H9 (cell line): Measurements from ENCODE around the gene SLC10A3. TPM values are rescaled to one million over a fixed set of nuclear protein-coding genes. Genes with fewer than 3 reads are reported as not detected.
A peak's percentile ranks its signal among the peaks of the same experiment; 100 is the strongest.

Experiments
- DNase-seq: peaks from one replicate; pipeline ENCODE4 v3.0.0-alpha.2; 2017
- H2AFZ ChIP-seq: one replicate; pipeline ENCODE4 v1.6.1; 2013; ENCODE audit warnings: mild to moderate bottlenecking, low read length, control low read depth, moderate library complexity
- H2AK5ac ChIP-seq: 2 replicates; pipeline ENCODE4 v1.6.1; 2013; ENCODE audit warnings: low read length, control low read depth, mixed read lengths; ENCODE audit not compliant: insufficient read length
- H2BK120ac ChIP-seq: one replicate; pipeline ENCODE4 v1.6.1; 2013; ENCODE audit warnings: low read depth, mild to moderate bottlenecking, low read length, control low read depth, inconsistent platforms; ENCODE audit not compliant: poor library complexity, severe bottlenecking
- H2BK12ac ChIP-seq: 2 replicates; pipeline ENCODE4 v1.6.1; 2013; ENCODE audit warnings: low read length, control low read depth, mixed read lengths, low read depth; ENCODE audit not compliant: insufficient read length
- H2BK15ac ChIP-seq: 2 replicates; pipeline ENCODE4 v1.6.1; 2013; ENCODE audit warnings: low read depth, low read length, control low read depth
- H2BK20ac ChIP-seq: one replicate; pipeline ENCODE4 v1.6.1; 2013; ENCODE audit warnings: low read depth, mild to moderate bottlenecking, low read length, control low read depth, inconsistent platforms; ENCODE audit not compliant: poor library complexity, severe bottlenecking
- H2BK5ac ChIP-seq: 2 replicates; pipeline ENCODE4 v1.6.1; 2013; ENCODE audit warnings: low read length, control low read depth, mixed read lengths; ENCODE audit not compliant: insufficient read length
- H3K14ac ChIP-seq: 2 replicates; pipeline ENCODE4 v1.6.1; 2013; ENCODE audit warnings: low read length, control low read depth; ENCODE audit not compliant: insufficient read depth
- H3K18ac ChIP-seq: 2 replicates; pipeline ENCODE4 v1.6.1; 2013; ENCODE audit warnings: low read depth, mild to moderate bottlenecking, mixed read lengths, low read length, control low read depth; ENCODE audit not compliant: insufficient read length
- H3K23ac ChIP-seq: 2 replicates; pipeline ENCODE4 v1.6.1; 2013; ENCODE audit warnings: low read length, control low read depth, mixed read lengths, low read depth; ENCODE audit not compliant: insufficient read length
- H3K23me2 ChIP-seq: 2 replicates; pipeline ENCODE4 v1.6.1; 2013; ENCODE audit warnings: low read depth, mild to moderate bottlenecking, mixed read lengths, low read length, control low read depth; ENCODE audit not compliant: insufficient read length, poor library complexity, severe bottlenecking
- H3K27ac ChIP-seq: 2 replicates; pipeline ENCODE4 v1.5.1; 2013; ENCODE audit warnings: low read length, control low read depth, mixed read lengths, low read depth; ENCODE audit not compliant: insufficient read length
- H3K27me3 ChIP-seq: 2 replicates; pipeline ENCODE4 v1.6.1; 2013; ENCODE audit warnings: low read length, control low read depth, inconsistent platforms; ENCODE audit not compliant: insufficient read depth
- H3K4ac ChIP-seq: 2 replicates; pipeline ENCODE4 v1.6.1; 2013; ENCODE audit warnings: low read depth, mild to moderate bottlenecking, control low read depth, inconsistent platforms, low read length, moderate library complexity
- H3K4me1 ChIP-seq: 2 replicates; pipeline ENCODE4 v1.6.1; 2013; ENCODE audit warnings: low read length, control low read depth, inconsistent platforms; ENCODE audit not compliant: insufficient read depth
- H3K4me2 ChIP-seq: 2 replicates; pipeline ENCODE4 v1.6.1; 2013; ENCODE audit warnings: low read length, control low read depth, mixed read lengths; ENCODE audit not compliant: insufficient read length, insufficient read depth
- H3K56ac ChIP-seq: 2 replicates; pipeline ENCODE4 v1.6.1; 2013; ENCODE audit warnings: low read depth, mild to moderate bottlenecking, mixed read lengths, low read length, control low read depth; ENCODE audit not compliant: insufficient read length
- H3K79me1 ChIP-seq: 2 replicates; pipeline ENCODE4 v1.6.1; 2013; ENCODE audit warnings: low read depth, mild to moderate bottlenecking, moderate library complexity, low read length, control low read depth, inconsistent platforms; ENCODE audit not compliant: insufficient read depth, poor library complexity, severe bottlenecking
- H3K79me2 ChIP-seq: 2 replicates; pipeline ENCODE4 v1.6.1; 2013; ENCODE audit warnings: low read length, control low read depth, inconsistent platforms; ENCODE audit not compliant: insufficient read depth
- H3K9ac ChIP-seq: 2 replicates; pipeline ENCODE4 v1.6.1; 2013; ENCODE audit warnings: low read length, control low read depth, mixed read lengths; ENCODE audit not compliant: insufficient read length; ENCODE audit errors: extremely low read depth
- H3K9me3 ChIP-seq: one replicate; pipeline ENCODE4 v1.6.1; 2013; ENCODE audit warnings: low read depth, low read length, inconsistent platforms; ENCODE audit not compliant: control insufficient read depth
- H3T11ph ChIP-seq: one replicate; pipeline ENCODE4 v1.6.1; 2013; ENCODE audit warnings: mild to moderate bottlenecking, low read length, control low read depth, inconsistent platforms
- H4K20me1 ChIP-seq: one replicate; pipeline ENCODE4 v1.6.1; 2013; ENCODE audit not compliant: control insufficient read depth, insufficient read length, insufficient read depth
- H4K5ac ChIP-seq: 2 replicates; pipeline ENCODE4 v1.6.1; 2013; ENCODE audit warnings: low read depth, mild to moderate bottlenecking, mixed read lengths, low read length, control low read depth; ENCODE audit not compliant: insufficient read length
- H4K8ac ChIP-seq: replicated peaks from 2 replicates; pipeline ENCODE4 v1.6.1; 2013; ENCODE audit warnings: low read length, control low read depth, mixed read lengths, low read depth; ENCODE audit not compliant: insufficient read length
- H4K91ac ChIP-seq: 2 replicates; pipeline ENCODE4 v1.6.1; 2013; ENCODE audit warnings: low read depth, mild to moderate bottlenecking, moderate library complexity, mixed read lengths, low read length, control low read depth; ENCODE audit not compliant: insufficient read length
- H3K27ac Mint-ChIP-seq, 3 experiments: 2 replicates in 2 of 3; 3 replicates in 1 of 3; pipeline ENCODE4 v1.8.0; 2020 to 2021; ENCODE audit warnings: mixed read lengths in 3 of 3, mild to moderate bottlenecking in 1 of 3, moderate library complexity in 1 of 3
- H3K27me3 Mint-ChIP-seq: 2 replicates; pipeline ENCODE4 v1.8.0; 2021; ENCODE audit warnings: low read depth, mild to moderate bottlenecking, moderate library complexity, mixed read lengths
- H3K36me3 Mint-ChIP-seq, 3 experiments: 2 replicates in 2 of 3; 3 replicates in 1 of 3; pipeline ENCODE4 v1.8.0; 2020 to 2021; ENCODE audit warnings: low read depth in 3 of 3, mixed read lengths in 3 of 3; ENCODE audit not compliant: insufficient read depth in 1 of 3
- H3K4me1 Mint-ChIP-seq, 2 experiments: 2 replicates each; pipeline ENCODE4 v1.8.0; 2020; ENCODE audit warnings: mixed read lengths in 2 of 2
- H3K4me3 Mint-ChIP-seq, 2 experiments: 2 replicates in 1 of 2; 3 replicates in 1 of 2; pipeline ENCODE4 v1.8.0; 2020 to 2021; ENCODE audit warnings: mild to moderate bottlenecking in 2 of 2, mixed read lengths in 2 of 2, moderate library complexity in 1 of 2
- H3K9me3 Mint-ChIP-seq, 2 experiments: 2 replicates in 1 of 2; 3 replicates in 1 of 2; pipeline ENCODE4 v1.8.0; 2020; ENCODE audit warnings: mild to moderate bottlenecking in 2 of 2, mixed read lengths in 2 of 2, moderate library complexity in 1 of 2
- WGBS: extraction: QIAGEN DNeasy Blood & Tissue Kit; methylation state at CpG from one replicate; pipeline ENCODE4 v1.1.7; 2013; ENCODE audit warnings: missing lambda C conversion rate, low lambda C conversion rate, mixed read lengths; ENCODE audit not compliant: insufficient read length; ENCODE audit errors: extremely low coverage; 5-methylcytosine and 5-hydroxymethylcytosine counted together
- total RNA-seq: library from RNA; stranded (reverse); gene quantifications from 2 replicates; pipeline ENCODE4 v1.2.1, GENCODE V29; 2021
- TF ChIP-seq, protein P1 (sequence below): fragments of 200-600 bp; sonication (generic); conservative IDR thresholded peaks from 3 replicates; pipeline ENCODE4 v1.8.0; 2021; ENCODE audit warnings: antibody characterized with exemption, mild to moderate bottlenecking

SLC10A3 gene
- total RNA-seq, 1 experiment from 2014 or later: 8.8 TPM

DNA sequence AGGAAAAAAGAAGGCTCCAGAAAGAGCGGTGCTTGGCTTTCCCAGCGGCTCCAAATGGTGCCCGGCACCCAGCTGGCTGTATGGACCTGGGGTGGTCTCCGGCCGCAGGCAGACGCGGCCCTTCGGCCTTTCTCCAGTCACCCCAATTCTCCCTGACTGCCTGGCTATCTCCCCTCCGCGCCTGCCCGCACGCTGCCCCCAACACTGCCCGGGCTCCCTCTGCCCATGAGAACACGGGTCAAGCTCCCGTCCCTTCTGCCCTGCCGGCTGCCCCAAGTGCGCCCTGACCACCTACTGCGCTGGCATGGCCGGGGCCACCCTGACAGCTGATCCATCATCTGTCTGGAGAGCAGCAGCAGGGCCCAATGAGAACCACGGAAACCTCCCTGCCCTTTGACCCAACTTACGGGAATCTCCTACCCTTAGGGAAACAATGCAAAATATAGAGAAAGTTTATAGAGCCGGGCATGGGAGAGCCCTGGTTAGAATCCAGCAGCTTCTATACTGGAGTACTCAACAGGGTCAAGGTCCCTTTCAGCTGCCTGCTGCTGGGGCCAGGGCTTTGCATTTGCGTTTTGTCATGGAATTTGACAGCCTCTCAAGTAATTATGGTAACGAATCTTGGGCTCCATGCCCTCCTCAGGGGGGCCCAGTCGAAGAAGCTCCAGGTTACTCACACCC lies 26.8 kb upstream of the SLC10A3 start:
- Histone ChIP-seq H3K4me2 (peak overlapping the region; percentile 71), H2BK20ac (no peak overlapping the region), H4K91ac (no peak overlapping the region), H3K27me3 (no peaks in the 10 kb centered on the region; the same call in 1 of the 2 replicates), H2BK15ac (no peak overlapping the region), H2BK5ac (no peak overlapping the region), H3K9me3 (peaks cover 13% of the 10 kb centered on the region), H3K79me2 (no peaks in the 10 kb centered on the region), H3K9ac (no peak overlapping the region), H4K5ac (no peak overlapping the region), H4K8ac (no peak overlapping the region), H3K23ac (no peak overlapping the region), H4K20me1 (no peaks in the 10 kb centered on the region), H3K4ac (no peak overlapping the region), H3T11ph (no peak overlapping the region), H2BK120ac (no peak overlapping the region), H3K56ac (no peak overlapping the region), H3K23me2 (peaks cover 15% of the 10 kb centered on the region), H2AK5ac (no peak overlapping the region), H3K27ac (no peak overlapping the region), H2BK12ac (no peak overlapping the region), H3K4me1 (no peaks in the 10 kb centered on the region), H3K14ac (peak overlapping the region; percentile 89), H3K79me1 (no peaks in the 10 kb centered on the region), H3K18ac (peak overlapping the region; percentile 78), H2AFZ (no peak overlapping the region)
- Mint-ChIP-seq H3K4me1 (peaks cover 14 to 17% of the 10 kb centered on the region in 2 experiments), H3K4me3 (peak overlapping the region; percentile 60 to 70), H3K9me3 (peaks cover 49 to 52% of the 10 kb centered on the region in 2 experiments), H3K27ac (peak overlapping the region; percentile 11 to 75 (median 44); a peak in 5 of 7 replicates), H3K27me3 (peaks cover 23% of the 10 kb centered on the region), H3K36me3 (peaks cover 3 to 7% (median 6%) of the 10 kb centered on the region in 3 experiments; a peak in 4 of 7 replicates)
- TF ChIP-seq, protein P1, sequence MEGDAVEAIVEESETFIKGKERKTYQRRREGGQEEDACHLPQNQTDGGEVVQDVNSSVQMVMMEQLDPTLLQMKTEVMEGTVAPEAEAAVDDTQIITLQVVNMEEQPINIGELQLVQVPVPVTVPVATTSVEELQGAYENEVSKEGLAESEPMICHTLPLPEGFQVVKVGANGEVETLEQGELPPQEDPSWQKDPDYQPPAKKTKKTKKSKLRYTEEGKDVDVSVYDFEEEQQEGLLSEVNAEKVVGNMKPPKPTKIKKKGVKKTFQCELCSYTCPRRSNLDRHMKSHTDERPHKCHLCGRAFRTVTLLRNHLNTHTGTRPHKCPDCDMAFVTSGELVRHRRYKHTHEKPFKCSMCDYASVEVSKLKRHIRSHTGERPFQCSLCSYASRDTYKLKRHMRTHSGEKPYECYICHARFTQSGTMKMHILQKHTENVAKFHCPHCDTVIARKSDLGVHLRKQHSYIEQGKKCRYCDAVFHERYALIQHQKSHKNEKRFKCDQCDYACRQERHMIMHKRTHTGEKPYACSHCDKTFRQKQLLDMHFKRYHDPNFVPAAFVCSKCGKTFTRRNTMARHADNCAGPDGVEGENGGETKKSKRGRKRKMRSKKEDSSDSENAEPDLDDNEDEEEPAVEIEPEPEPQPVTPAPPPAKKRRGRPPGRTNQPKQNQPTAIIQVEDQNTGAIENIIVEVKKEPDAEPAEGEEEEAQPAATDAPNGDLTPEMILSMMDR: no peak
- peak; percentile 49 for DNase-seq
- WGBS: no CpG with 5 or more reads among the region's 25 CpGs
